ENCODE results near the gene SCNN1B. TPM values are rescaled to one million over a fixed set of nuclear protein-coding genes. Genes with fewer than 3 reads are reported as not detected.

The SCNN1B gene
- total and polyA plus RNA-seq, 2 of the 13 experiments (the other 11 are each of a cell fraction or from before 2014, with no cell fraction given) = not detected

DNA sequence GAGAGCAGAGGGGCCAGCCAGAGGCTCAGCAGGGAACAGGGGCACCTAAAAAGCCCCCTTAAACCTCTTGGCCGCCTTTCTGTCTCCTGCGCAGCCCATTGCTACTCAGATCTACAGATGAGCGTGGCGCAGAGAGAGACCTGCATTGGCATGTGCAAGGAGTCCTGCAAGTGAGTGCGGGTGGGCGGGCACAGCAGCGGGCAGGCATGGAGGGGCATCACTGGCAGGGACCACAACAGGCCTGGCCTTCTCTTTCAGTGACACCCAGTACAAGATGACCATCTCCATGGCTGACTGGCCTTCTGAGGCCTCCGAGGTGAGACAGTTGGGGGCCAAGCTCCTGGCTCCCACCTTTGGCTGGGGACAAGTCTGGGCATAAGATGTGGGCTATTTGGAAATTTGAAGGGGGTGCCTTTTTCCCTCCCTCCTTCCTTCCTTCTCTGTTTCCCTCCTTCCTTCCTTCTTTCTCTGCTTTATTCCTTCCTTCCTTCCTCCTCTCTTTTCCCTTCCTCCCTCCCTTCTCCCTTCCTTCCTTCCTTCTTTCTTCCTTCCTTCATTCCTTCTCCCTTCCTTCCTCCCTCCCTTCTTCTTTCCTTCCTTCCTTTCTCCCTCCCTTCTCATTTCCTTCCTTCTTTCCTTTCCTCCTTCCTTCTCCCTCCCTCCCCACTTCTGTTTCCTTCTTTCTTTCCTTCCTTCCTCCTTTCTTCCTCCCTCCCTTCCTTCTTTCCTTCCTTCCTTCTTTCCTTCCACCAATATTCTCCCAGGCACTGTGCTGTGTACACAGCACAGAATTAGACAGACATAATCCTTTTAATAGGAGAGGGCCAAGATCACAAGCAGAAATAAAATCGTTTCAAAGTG lies 75.2 kb downstream of the SCNN1B start (continued):
- TF ChIP-seq ZNF282 (IDR thresholded peaks at IDR 0.05; ENCODE audit: partially characterized antibody) (peak; percentile 85), ZNF224 (CRISPR knock-in tag; IDR thresholded peaks at IDR 0.05) (no peak), FOXA1 (IDR thresholded peaks at IDR 0.05) (peak; percentile 41; the same call in 1 of the 2 replicates), FOXA1 (CRISPR knock-in tag; IDR thresholded peaks at IDR 0.05) (no peak), ZNF17 (CRISPR knock-in tag; IDR thresholded peaks at IDR 0.05) (no peak), CAMTA2 (CRISPR knock-in tag; IDR thresholded peaks at IDR 0.05; ENCODE audit: borderline replicate concordance) (no peak), POLR2G (IDR thresholded peaks at IDR 0.05; ENCODE audit: low read depth, low read length) (no peak), SP1 (IDR thresholded peaks at IDR 0.05) (0 out of 2 replicates have a peak, but pooled peaks have one; percentile 12), SP1 (CRISPR knock-in tag; IDR thresholded peaks at IDR 0.05) (no peak)
- TF ChIP-seq, protein P1, sequence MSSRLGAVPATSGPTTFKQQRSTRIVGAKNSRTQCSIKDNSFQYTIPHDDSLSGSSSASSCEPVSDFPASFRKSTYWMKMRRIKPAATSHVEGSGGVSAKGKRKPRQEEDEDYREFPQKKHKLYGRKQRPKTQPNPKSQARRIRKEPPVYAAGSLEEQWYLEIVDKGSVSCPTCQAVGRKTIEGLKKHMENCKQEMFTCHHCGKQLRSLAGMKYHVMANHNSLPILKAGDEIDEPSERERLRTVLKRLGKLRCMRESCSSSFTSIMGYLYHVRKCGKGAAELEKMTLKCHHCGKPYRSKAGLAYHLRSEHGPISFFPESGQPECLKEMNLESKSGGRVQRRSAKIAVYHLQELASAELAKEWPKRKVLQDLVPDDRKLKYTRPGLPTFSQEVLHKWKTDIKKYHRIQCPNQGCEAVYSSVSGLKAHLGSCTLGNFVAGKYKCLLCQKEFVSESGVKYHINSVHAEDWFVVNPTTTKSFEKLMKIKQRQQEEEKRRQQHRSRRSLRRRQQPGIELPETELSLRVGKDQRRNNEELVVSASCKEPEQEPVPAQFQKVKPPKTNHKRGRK (CRISPR knock-in tag; IDR thresholded peaks at IDR 0.05) = peak; percentile 62; the same call in 1 of the 2 replicates

DNA sequence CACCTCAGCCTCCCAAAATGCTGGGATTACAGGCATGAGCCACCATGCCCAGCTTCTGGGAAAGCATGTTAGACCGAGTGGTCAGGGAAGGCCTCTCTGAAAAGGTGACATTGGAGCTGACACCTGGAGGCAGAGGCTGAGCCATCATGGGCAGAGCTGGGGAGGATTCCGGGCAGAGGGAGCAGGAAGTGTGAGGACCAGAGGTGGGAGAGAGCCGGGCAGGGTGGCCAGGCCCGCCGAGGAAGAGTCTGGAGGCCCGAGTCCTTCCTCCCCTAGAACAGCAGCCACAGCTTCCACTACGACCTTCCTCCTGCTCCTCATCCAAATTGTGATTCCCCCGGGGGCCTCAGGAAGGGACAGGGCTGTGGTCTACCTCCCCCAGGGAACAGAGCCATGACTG lies 76.2 kb downstream of the SCNN1B start:
- Histone ChIP-seq H3K36me3 (replicated peaks in 1 of 2; ENCODE audit: control insufficient read depth in 1 of 2, insufficient read depth in 2 of 2, low read length in 2 of 2) (no peaks in the 10 kb centered on the region), H2AFZ (ENCODE audit: low read length) (no peak overlapping the region), H3K4me1 (ENCODE audit: insufficient read depth, low read length) (no peaks in the 10 kb centered on the region), H3K27ac (ENCODE audit: extremely low read length, insufficient read depth, low read length) (no peak overlapping the region), H3K9me3 (ENCODE audit: low read length) (no peaks in the 10 kb centered on the region), H3K9ac (ENCODE audit: insufficient read depth, low read depth, low read length) (no peak overlapping the region), H4K20me1 (ENCODE audit: insufficient read depth, low read length) (no peaks in the 10 kb centered on the region; the same call in 1 of the 2 replicates), H3K4me2 (ENCODE audit: low read depth, low read length) (no peak overlapping the region), H3K27me3 (ENCODE audit: control insufficient read depth in 1 of 2, insufficient read depth in 2 of 2, low read length in 2 of 2) (peaks cover 4 to 19% of the 10 kb centered on the region in 2 experiments; a peak in 4 of 5 replicates), H3K79me2 (ENCODE audit: insufficient read depth, low read length) (no peaks in the 10 kb centered on the region), H3K4me3 (replicated peaks in 1 of 3; ENCODE audit: insufficient read depth in 1 of 3, low read depth in 2 of 3, low read length in 3 of 3) (no peak overlapping the region)
- WGBS (ENCODE audit: low lambda C conversion rate) = 2% methylated on average over 8 of the region's 8 CpGs
- intact Hi-C loops (cut with micrococcal nuclease; ENCODE audit: unreplicated experiment) (no loop called here), in situ Hi-C loops (cut with HindIII; ENCODE audit: extremely low pct_ligation_motif_present, low pct_unique_long_range_greater_than_20kb) (no loop called here)
- FAIRE-seq (no peak), ATAC-seq (no peak), DNase-seq (ENCODE audit: low spot score) (no peak)
- POLR2A ChIA-PET = no interaction called here
- CTCF ChIA-PET (ENCODE audit: low intra/inter-chr PET ratio, low total read pairs) = no interaction called here
- BruUV-seq (replicated peaks) = no TSS peak
- TF ChIP-seq IKZF4 (CRISPR knock-in tag; IDR thresholded peaks at IDR 0.05; ENCODE audit: borderline replicate concordance, low read depth, not compliant biosample characterization) (no peak), GABPA (IDR thresholded peaks at IDR 0.05; ENCODE audit: low read depth, low read length) (no peak), GABPA (CRISPR knock-in tag; IDR thresholded peaks at IDR 0.05; ENCODE audit: low read depth) (no peak), ZNF253 (CRISPR knock-in tag; IDR thresholded peaks at IDR 0.05; ENCODE audit: borderline replicate concordance) (no peak), CHD4 (IDR thresholded peaks at IDR 0.05; ENCODE audit: borderline replicate concordance, low read length) (no peak), SRY (CRISPR knock-in tag; IDR thresholded peaks at IDR 0.05) (no peak), ZFP36L2 (CRISPR knock-in tag; IDR thresholded peaks at IDR 0.05) (no peak)
- TF ChIP-seq, protein P2, sequence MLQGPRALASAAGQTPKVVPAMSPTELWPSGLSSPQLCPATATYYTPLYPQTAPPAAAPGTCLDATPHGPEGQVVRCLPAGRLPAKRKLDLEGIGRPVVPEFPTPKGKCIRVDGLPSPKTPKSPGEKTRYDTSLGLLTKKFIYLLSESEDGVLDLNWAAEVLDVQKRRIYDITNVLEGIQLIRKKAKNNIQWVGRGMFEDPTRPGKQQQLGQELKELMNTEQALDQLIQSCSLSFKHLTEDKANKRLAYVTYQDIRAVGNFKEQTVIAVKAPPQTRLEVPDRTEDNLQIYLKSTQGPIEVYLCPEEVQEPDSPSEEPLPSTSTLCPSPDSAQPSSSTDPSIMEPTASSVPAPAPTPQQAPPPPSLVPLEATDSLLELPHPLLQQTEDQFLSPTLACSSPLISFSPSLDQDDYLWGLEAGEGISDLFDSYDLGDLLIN (CRISPR knock-in tag; IDR thresholded peaks at IDR 0.05; ENCODE audit: borderline replicate concordance) = no peak
- TF ChIP-seq, protein P3, sequence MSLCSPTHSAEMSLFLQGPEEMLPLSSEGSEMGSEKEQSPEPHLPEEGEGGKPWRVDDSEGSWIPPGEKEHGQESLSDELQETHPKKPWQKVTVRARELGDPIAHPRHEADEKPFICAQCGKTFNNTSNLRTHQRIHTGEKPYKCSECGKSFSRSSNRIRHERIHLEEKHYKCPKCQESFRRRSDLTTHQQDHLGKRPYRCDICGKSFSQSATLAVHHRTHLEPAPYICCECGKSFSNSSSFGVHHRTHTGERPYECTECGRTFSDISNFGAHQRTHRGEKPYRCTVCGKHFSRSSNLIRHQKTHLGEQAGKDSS (CRISPR knock-in tag; IDR thresholded peaks at IDR 0.05; ENCODE audit: borderline replicate concordance, low read depth) = no peak
- TF ChIP-seq, protein P4, sequence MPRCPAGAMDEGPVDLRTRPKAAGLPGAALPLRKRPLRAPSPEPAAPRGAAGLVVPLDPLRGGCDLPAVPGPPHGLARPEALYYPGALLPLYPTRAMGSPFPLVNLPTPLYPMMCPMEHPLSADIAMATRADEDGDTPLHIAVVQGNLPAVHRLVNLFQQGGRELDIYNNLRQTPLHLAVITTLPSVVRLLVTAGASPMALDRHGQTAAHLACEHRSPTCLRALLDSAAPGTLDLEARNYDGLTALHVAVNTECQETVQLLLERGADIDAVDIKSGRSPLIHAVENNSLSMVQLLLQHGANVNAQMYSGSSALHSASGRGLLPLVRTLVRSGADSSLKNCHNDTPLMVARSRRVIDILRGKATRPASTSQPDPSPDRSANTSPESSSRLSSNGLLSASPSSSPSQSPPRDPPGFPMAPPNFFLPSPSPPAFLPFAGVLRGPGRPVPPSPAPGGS (CRISPR knock-in tag; IDR thresholded peaks at IDR 0.05) = no peak

Measured in HepG2 (cell line).